GM23338 (cell line): ENCODE results near the gene VTA1. TPM values are rescaled to one million over a fixed set of nuclear protein-coding genes. Genes with fewer than 3 reads are reported as not detected.

Experiments
- CTCF ChIP-seq, 2 experiments: fragments of 200-600 bp in 1 of 2; sonication (generic) in 1 of 2; conservative IDR thresholded peaks; 2 replicates each; pipeline versions ENCODE4 v1.5.1 to v1.6.1; 2016 to 2017; ENCODE audit warnings: antibody characterized with exemption in 2 of 2, low read depth in 2 of 2, mild to moderate bottlenecking in 2 of 2, moderate library complexity in 1 of 2
- JUNB ChIP-seq: IDR thresholded peaks from one replicate; pipeline ENCODE4 v1.6.1; 2016; ENCODE audit warnings: antibody characterized with exemption; ENCODE audit not compliant: unreplicated experiment
- NANOG ChIP-seq: IDR thresholded peaks from 2 replicates; pipeline ENCODE4 v1.6.1; 2016; ENCODE audit warnings: antibody characterized with exemption, borderline replicate concordance
- ZNF331 ChIP-seq: fragments of 250-450 bp; sonication (Bioruptor Pico); IDR thresholded peaks from 2 replicates; pipeline ENCODE4 v1.5.0; 2020; ENCODE audit warnings: low read depth, mild to moderate bottlenecking, moderate library complexity
- polyA plus RNA-seq: library from polyadenylated mRNA; unstranded; fragments of >200 nt; fragmentation: Nextera tagmentation; extraction: Ambion mirVana; gene quantifications from 2 replicates; pipeline ENCODE4 v1.2.1, GENCODE V29; 2016
- total RNA-seq: library from RNA; depleted of rRNA; stranded (reverse); fragments of >200 nt; shearing (Covaris generic); gene quantifications from 2 replicates; pipeline ENCODE4 v1.2.3, GENCODE V29; 2014
- TF ChIP-seq, protein P1 (sequence below): fragments of 250-450 bp; sonication (Bioruptor Pico); IDR thresholded peaks from 2 replicates; pipeline ENCODE4 v1.5.0; 2020; ENCODE audit warnings: mild to moderate bottlenecking, moderate library complexity
- TF ChIP-seq, protein P2 (sequence below): IDR thresholded peaks from one replicate; pipeline ENCODE4 v1.6.1; 2018; ENCODE audit warnings: antibody characterized with exemption; ENCODE audit not compliant: unreplicated experiment

Gene VTA1
- total and polyA plus RNA-seq, 2 experiments from 2014 or later = 102 to 104 TPM

GRCh38 chr6:142265476-142265875, 118.4 kb downstream of the VTA1 start (continued):
- TF ChIP-seq, protein P1, sequence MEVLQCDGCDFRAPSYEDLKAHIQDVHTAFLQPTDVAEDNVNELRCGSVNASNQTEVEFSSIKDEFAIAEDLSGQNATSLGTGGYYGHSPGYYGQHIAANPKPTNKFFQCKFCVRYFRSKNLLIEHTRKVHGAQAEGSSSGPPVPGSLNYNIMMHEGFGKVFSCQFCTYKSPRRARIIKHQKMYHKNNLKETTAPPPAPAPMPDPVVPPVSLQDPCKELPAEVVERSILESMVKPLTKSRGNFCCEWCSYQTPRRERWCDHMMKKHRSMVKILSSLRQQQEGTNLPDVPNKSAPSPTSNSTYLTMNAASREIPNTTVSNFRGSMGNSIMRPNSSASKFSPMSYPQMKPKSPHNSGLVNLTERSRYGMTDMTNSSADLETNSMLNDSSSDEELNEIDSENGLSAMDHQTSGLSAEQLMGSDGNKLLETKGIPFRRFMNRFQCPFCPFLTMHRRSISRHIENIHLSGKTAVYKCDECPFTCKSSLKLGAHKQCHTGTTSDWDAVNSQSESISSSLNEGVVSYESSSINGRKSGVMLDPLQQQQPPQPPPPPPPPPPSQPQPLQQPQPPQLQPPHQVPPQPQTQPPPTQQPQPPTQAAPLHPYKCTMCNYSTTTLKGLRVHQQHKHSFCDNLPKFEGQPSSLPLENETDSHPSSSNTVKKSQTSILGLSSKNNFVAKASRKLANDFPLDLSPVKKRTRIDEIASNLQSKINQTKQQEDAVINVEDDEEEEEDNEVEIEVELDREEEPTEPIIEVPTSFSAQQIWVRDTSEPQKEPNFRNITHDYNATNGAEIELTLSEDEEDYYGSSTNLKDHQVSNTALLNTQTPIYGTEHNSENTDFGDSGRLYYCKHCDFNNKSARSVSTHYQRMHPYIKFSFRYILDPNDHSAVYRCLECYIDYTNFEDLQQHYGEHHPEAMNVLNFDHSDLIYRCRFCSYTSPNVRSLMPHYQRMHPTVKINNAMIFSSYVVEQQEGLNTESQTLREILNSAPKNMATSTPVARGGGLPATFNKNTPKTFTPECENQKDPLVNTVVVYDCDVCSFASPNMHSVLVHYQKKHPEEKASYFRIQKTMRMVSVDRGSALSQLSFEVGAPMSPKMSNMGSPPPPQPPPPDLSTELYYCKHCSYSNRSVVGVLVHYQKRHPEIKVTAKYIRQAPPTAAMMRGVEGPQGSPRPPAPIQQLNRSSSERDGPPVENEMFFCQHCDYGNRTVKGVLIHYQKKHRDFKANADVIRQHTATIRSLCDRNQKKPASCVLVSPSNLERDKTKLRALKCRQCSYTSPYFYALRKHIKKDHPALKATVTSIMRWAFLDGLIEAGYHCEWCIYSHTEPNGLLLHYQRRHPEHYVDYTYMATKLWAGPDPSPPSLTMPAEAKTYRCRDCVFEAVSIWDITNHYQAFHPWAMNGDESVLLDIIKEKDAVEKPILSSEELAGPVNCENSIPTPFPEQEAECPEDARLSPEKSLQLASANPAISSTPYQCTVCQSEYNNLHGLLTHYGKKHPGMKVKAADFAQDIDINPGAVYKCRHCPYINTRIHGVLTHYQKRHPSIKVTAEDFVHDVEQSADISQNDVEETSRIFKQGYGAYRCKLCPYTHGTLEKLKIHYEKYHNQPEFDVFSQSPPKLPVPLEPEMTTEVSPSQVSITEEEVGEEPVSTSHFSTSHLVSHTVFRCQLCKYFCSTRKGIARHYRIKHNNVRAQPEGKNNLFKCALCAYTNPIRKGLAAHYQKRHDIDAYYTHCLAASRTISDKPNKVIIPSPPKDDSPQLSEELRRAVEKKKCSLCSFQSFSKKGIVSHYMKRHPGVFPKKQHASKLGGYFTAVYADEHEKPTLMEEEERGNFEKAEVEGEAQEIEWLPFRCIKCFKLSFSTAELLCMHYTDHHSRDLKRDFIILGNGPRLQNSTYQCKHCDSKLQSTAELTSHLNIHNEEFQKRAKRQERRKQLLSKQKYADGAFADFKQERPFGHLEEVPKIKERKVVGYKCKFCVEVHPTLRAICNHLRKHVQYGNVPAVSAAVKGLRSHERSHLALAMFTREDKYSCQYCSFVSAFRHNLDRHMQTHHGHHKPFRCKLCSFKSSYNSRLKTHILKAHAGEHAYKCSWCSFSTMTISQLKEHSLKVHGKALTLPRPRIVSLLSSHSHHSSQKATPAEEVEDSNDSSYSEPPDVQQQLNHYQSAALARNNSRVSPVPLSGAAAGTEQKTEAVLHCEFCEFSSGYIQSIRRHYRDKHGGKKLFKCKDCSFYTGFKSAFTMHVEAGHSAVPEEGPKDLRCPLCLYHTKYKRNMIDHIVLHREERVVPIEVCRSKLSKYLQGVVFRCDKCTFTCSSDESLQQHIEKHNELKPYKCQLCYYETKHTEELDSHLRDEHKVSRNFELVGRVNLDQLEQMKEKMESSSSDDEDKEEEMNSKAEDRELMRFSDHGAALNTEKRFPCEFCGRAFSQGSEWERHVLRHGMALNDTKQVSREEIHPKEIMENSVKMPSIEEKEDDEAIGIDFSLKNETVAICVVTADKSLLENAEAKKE (CRISPR knock-in tag) = no peak
- no peak for TF ChIP-seq CTCF (conservative IDR thresholded peaks at IDR 0.05; ENCODE audit: low read depth in 2 of 2)
- no peak for TF ChIP-seq JUNB
- TF ChIP-seq, protein P2, sequence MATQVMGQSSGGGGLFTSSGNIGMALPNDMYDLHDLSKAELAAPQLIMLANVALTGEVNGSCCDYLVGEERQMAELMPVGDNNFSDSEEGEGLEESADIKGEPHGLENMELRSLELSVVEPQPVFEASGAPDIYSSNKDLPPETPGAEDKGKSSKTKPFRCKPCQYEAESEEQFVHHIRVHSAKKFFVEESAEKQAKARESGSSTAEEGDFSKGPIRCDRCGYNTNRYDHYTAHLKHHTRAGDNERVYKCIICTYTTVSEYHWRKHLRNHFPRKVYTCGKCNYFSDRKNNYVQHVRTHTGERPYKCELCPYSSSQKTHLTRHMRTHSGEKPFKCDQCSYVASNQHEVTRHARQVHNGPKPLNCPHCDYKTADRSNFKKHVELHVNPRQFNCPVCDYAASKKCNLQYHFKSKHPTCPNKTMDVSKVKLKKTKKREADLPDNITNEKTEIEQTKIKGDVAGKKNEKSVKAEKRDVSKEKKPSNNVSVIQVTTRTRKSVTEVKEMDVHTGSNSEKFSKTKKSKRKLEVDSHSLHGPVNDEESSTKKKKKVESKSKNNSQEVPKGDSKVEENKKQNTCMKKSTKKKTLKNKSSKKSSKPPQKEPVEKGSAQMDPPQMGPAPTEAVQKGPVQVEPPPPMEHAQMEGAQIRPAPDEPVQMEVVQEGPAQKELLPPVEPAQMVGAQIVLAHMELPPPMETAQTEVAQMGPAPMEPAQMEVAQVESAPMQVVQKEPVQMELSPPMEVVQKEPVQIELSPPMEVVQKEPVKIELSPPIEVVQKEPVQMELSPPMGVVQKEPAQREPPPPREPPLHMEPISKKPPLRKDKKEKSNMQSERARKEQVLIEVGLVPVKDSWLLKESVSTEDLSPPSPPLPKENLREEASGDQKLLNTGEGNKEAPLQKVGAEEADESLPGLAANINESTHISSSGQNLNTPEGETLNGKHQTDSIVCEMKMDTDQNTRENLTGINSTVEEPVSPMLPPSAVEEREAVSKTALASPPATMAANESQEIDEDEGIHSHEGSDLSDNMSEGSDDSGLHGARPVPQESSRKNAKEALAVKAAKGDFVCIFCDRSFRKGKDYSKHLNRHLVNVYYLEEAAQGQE = no peak
- TF ChIP-seq NANOG = no peak
- no peak for TF ChIP-seq ZNF331 (CRISPR knock-in tag)
